ENCODE results near the gene ASXL2. TPM values are rescaled to one million over a fixed set of nuclear protein-coding genes. Genes with fewer than 3 reads are reported as not detected.

ASXL2 gene
- total RNA-seq, 6 donors from 2014 or later, result 15.5 to 34.9 (median 25.6) TPM

DNA sequence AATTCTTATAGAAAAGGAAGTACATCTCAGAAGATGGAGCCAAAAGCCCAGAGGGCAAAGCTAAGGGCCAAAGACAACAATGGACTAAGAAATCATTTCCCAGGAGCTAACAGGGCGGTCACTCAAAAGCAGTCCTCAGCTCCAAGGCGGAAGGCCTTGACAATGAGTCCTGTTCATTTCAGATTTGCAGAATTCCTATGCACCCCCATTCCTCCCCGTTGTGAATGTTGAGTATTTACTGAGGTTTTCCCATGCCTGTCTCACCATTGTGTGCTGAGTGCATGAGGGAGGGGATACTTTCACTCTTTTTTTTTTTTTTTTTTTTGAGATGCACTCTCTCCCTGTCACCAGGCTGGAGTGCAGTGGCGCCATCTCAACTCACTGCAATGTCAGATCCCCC lies 186.1 kb downstream of the ASXL2 start:
- WGBS, 2 donors, result 77 to 78% methylated on average over 4 of the region's 4 CpGs
- Histone ChIP-seq H3K4me3 (no peak overlapping the region), H3K9me3 (no peaks in the 10 kb centered on the region), H3K27me3 (no peaks in the 10 kb centered on the region), H3K36me3 (no peaks in the 10 kb centered on the region), H3K27ac (no peak overlapping the region), H3K4me1 (no peaks in the 10 kb centered on the region)
- TF ChIP-seq POLR2AphosphoS5 (IDR thresholded peaks at IDR 0.05) (no peak), EP300 (IDR thresholded peaks at IDR 0.05) (no peak), POLR2A (IDR thresholded peaks at IDR 0.05) (no peak)
- TF ChIP-seq, protein P1, sequence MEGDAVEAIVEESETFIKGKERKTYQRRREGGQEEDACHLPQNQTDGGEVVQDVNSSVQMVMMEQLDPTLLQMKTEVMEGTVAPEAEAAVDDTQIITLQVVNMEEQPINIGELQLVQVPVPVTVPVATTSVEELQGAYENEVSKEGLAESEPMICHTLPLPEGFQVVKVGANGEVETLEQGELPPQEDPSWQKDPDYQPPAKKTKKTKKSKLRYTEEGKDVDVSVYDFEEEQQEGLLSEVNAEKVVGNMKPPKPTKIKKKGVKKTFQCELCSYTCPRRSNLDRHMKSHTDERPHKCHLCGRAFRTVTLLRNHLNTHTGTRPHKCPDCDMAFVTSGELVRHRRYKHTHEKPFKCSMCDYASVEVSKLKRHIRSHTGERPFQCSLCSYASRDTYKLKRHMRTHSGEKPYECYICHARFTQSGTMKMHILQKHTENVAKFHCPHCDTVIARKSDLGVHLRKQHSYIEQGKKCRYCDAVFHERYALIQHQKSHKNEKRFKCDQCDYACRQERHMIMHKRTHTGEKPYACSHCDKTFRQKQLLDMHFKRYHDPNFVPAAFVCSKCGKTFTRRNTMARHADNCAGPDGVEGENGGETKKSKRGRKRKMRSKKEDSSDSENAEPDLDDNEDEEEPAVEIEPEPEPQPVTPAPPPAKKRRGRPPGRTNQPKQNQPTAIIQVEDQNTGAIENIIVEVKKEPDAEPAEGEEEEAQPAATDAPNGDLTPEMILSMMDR (IDR thresholded peaks at IDR 0.05), result no peak
- ATAC-seq (ENCODE audit: low FRiP score in 2 of 2) (no peak), DNase-seq (no peak)

GRCh38 chr2:25690058-25690457 lies 188.2 kb downstream of the ASXL2 start:
- no peak for TF ChIP-seq POLR2A (IDR thresholded peaks at IDR 0.05)
- TF ChIP-seq, protein P1 (IDR thresholded peaks at IDR 0.05), result no peak
- TF ChIP-seq EP300 (IDR thresholded peaks at IDR 0.05), result no peak
- TF ChIP-seq POLR2AphosphoS5 (IDR thresholded peaks at IDR 0.05), result no peak
- Histone ChIP-seq H3K4me1 (no peaks in the 10 kb centered on the region), H3K4me3 (no peak overlapping the region), H3K9me3 (no peaks in the 10 kb centered on the region), H3K27me3 (no peaks in the 10 kb centered on the region), H3K36me3 (no peaks in the 10 kb centered on the region), H3K27ac (no peak overlapping the region)
- DNase-seq (no peak), ATAC-seq (ENCODE audit: low FRiP score in 2 of 2) (no peak)
- WGBS, 2 donors, result 0 to 38% methylated on average over 1 of the region's 1 CpG

DNA sequence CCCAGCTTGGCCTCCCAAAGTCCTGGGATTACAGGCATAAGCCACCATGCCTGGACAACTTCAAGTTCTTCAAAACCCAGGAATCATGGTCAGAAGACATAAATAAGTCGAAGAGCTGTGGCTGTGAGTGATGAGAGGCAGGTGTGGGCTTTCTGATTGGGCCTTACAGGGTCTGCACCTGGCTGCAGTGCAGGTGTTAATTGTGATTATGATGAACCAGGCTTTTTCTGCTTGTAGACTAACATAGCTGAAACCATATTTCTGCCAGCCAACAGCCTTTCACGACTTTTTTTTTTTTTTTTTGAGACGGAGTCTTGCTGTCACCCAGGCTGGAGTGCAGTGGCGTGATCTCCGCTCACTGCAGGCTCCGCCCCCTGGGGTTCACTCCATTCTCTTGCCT lies 190.1 kb downstream of the ASXL2 start:
- Histone ChIP-seq H3K4me3 (no peak overlapping the region), H3K36me3 (no peaks in the 10 kb centered on the region)
- no peak for DNase-seq

DNA sequence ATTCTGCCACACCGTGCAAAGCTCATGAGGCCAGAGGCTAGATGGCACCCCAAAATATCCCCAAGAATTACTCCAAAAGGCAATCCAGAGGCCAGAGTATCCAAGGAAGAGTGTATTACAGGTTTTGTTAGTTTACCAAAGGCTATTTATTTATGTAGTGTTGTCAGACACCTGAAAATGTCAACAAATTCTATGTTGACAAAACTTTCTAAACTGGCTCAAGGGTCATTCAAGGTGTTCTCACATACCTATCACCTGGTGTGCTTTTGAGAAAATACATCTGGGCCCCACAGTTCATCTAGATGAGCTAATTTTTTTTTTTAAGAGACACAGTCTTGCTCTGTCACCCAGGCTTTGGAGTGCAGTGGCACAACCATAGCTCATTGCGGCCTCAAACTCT lies 192.5 kb downstream of the ASXL2 start:
- ATAC-seq (ENCODE audit: low FRiP score in 2 of 2) (no peak), DNase-seq (no peak)
- no peak overlapping the region for H3K27ac ChIP-seq
- WGBS, 2 donors, result 77 to 100% methylated on average over 2 of the region's 2 CpGs
- H3K9me3 ChIP-seq, result no peaks in the 10 kb centered on the region
- H3K4me1 ChIP-seq, result no peaks in the 10 kb centered on the region
- H3K4me3 ChIP-seq, result no peak overlapping the region
- no peaks in the 10 kb centered on the region for H3K27me3 ChIP-seq
- TF ChIP-seq POLR2A (IDR thresholded peaks at IDR 0.05), result no peak
- H3K36me3 ChIP-seq, result no peaks in the 10 kb centered on the region

More for the DNA sequence above, 190.1 kb downstream of the ASXL2 start:
- no peak overlapping the region for H3K27ac ChIP-seq
- TF ChIP-seq POLR2AphosphoS5 (IDR thresholded peaks at IDR 0.05) (no peak), EP300 (IDR thresholded peaks at IDR 0.05) (no peak), POLR2A (IDR thresholded peaks at IDR 0.05) (no peak)
- TF ChIP-seq, protein P1 (IDR thresholded peaks at IDR 0.05), result no peak
- no peaks in the 10 kb centered on the region for H3K27me3 ChIP-seq
- ATAC-seq (ENCODE audit: low FRiP score in 2 of 2), result no peak
- 85 to 86% methylated on average over 6 of the region's 6 CpGs for WGBS, 2 donors
- H3K9me3 ChIP-seq, result no peaks in the 10 kb centered on the region
- H3K4me1 ChIP-seq, result no peaks in the 10 kb centered on the region

- TF ChIP-seq POLR2AphosphoS5 (IDR thresholded peaks at IDR 0.05), result no peak
- no peak for TF ChIP-seq POLR2A (IDR thresholded peaks at IDR 0.05)
- no peak for TF ChIP-seq EP300 (IDR thresholded peaks at IDR 0.05)
- TF ChIP-seq, protein P1 (IDR thresholded peaks at IDR 0.05), result no peak
- Histone ChIP-seq H3K4me1 (no peaks in the 10 kb centered on the region), H3K36me3 (no peaks in the 10 kb centered on the region), H3K9me3 (no peaks in the 10 kb centered on the region), H3K27me3 (no peaks in the 10 kb centered on the region), H3K27ac (no peak overlapping the region), H3K4me3 (no peak overlapping the region)
- DNase-seq (no peak), ATAC-seq (ENCODE audit: low FRiP score in 2 of 2) (no peak)
- WGBS, 2 donors, result 83 to 88% methylated on average over 20 of the region's 20 CpGs
Measured at GRCh38 chr2:25684577-25685473, 193.5 kb downstream of the ASXL2 start.

Small RNAs within 50 kb of the gene (small RNA-seq; reads per million reads assigned to genes)
- gene NDUFB4P4, result 0 reads per million in 4 donors
- 0 reads per million in 4 donors for gene RF00019

Other genes starting within 250 kb of the ASXL2 start
- gene DTNB, start 204.9 kb downstream of the ASXL2 start, total RNA-seq, result 10 to 100 TPM; 19.3 to 59.7 (median 25.6) TPM
- 10 to 100 TPM in 1 of 6 donors, 1 to 10 TPM in 5; 2.4 to 15.7 (median 4.4) TPM for gene KIF3C, start 104.0 kb upstream of the ASXL2 start, total RNA-seq
- gene RAB10, start 155.6 kb upstream of the ASXL2 start, total RNA-seq, result 100 to 1,000 TPM in 4 of 6 donors, 10 to 100 TPM in 2; 81.7 to 139 (median 106) TPM

Measured in upper lobe of left lung (tissue), 6 donors.